HepG2 (cell line): ENCODE measurements around the gene ADAMTSL4. TPM values are rescaled to one million over a fixed set of nuclear protein-coding genes. Genes with fewer than 3 reads are reported as not detected.

Experiments used
- ATAC-seq: fragments of 200-7000 bp; cut with Tn5 transposase; 3 replicates; pipeline ENCODE4 v1.9.1; 2020; ENCODE audit warnings: mild to moderate bottlenecking, moderate library complexity
- BruUV-seq: library from RNA; stranded (reverse); fragments of 400-500 nt; replicated peaks from 2 replicates; lab custom pipeline; 2021; lab: Mats Ljungman, UMichigan
- CTCF ChIA-PET: fragments of 300-600 bp; formaldehyde crosslinking; extraction: SDS; loops from one replicate; lab custom pipeline; 2021; ENCODE audit warnings: low total read pairs, inconsistent platforms, low intra/inter-chr PET ratio; lab: Yijun Ruan, JAX
- POLR2A ChIA-PET: fragments of 350-600 bp; sonication (Branson Sonifier 250); formaldehyde crosslinking; loops from one replicate; lab custom pipeline; 2020; ENCODE audit warnings: antibody characterized with exemption, inconsistent platforms; lab: Yijun Ruan, JAX
- DNase-seq: peaks from one replicate; pipeline ENCODE4 v3.0.0-alpha.2; 2015; ENCODE audit warnings: low spot score
- FAIRE-seq: peaks from 3 replicates; lab custom pipeline; 2011; peaks lifted over from hg19 to GRCh38; lab: Jason Lieb, UNC
- H2AFZ ChIP-seq: one replicate; pipeline ENCODE4 v1.6.1; 2011; ENCODE audit warnings: low read length, inconsistent platforms
- H3K27ac ChIP-seq: fragments of 300-600 bp; 3 replicates; pipeline ENCODE4 v1.8.0; 2011; ENCODE audit warnings: mixed run types, mild to moderate bottlenecking, mixed read lengths, low read length, inconsistent platforms; ENCODE audit not compliant: insufficient read depth; ENCODE audit errors: extremely low read length
- H3K27me3 ChIP-seq, 2 experiments: fragments of 200-600 bp in 1 of 2; 2 replicates in 1 of 2; 3 replicates in 1 of 2; pipeline versions ENCODE4 v1.6.0 to v1.8.0; 2011; ENCODE audit warnings: low read length in 2 of 2, mild to moderate bottlenecking in 2 of 2, moderate library complexity in 2 of 2, inconsistent platforms in 1 of 2; ENCODE audit not compliant: insufficient read depth in 2 of 2, control insufficient read depth in 1 of 2
- H3K36me3 ChIP-seq, 2 experiments: fragments of 200-600 bp in 1 of 2; replicated peaks in 1 of 2; 2 replicates in 1 of 2; 3 replicates in 1 of 2; pipeline versions ENCODE4 v1.5.1 to v1.8.0; 2011; ENCODE audit warnings: low read length in 2 of 2, inconsistent platforms in 1 of 2; ENCODE audit not compliant: insufficient read depth in 2 of 2, control insufficient read depth in 1 of 2
- H3K4me1 ChIP-seq: 2 replicates; pipeline ENCODE4 v1.5.1; 2012; ENCODE audit warnings: low read length, inconsistent platforms; ENCODE audit not compliant: insufficient read depth
- H3K4me2 ChIP-seq: 2 replicates; pipeline ENCODE4 v1.6.0; 2011; ENCODE audit warnings: low read depth, low read length, inconsistent platforms
- H3K4me3 ChIP-seq, 3 experiments: fragments of 200-600 bp in 1 of 3; sonication (generic), shearing (Covaris generic) in 1 of 3; replicated peaks in 1 of 3; 2 replicates each; pipeline ENCODE4 v1.5.1; 2011 to 2016; ENCODE audit warnings: low read length in 3 of 3, inconsistent platforms in 2 of 3, low read depth in 2 of 3, mild to moderate bottlenecking in 2 of 3, control low read depth in 1 of 3, mixed read lengths in 1 of 3; ENCODE audit not compliant: insufficient read depth in 1 of 3
- H3K79me2 ChIP-seq: one replicate; pipeline ENCODE4 v1.6.1; 2011; ENCODE audit warnings: low read length, inconsistent platforms; ENCODE audit not compliant: insufficient read depth
- H3K9ac ChIP-seq: 2 replicates; pipeline ENCODE4 v1.6.0; 2011; ENCODE audit warnings: mild to moderate bottlenecking, low read depth, low read length, inconsistent platforms; ENCODE audit not compliant: insufficient read depth
- H3K9me3 ChIP-seq: 2 replicates; pipeline ENCODE4 v1.5.1; 2012; ENCODE audit warnings: mild to moderate bottlenecking, low read length
- H4K20me1 ChIP-seq: 2 replicates; pipeline ENCODE4 v1.6.0; 2011; ENCODE audit warnings: inconsistent platforms, mild to moderate bottlenecking, low read length, moderate library complexity; ENCODE audit not compliant: insufficient read depth
- HCFC1 ChIP-seq: fragments of 150-350 bp; IDR thresholded peaks from 2 replicates; pipeline ENCODE4 v1.6.1; 2014; ENCODE audit warnings: low read depth, low read length
- MAFK ChIP-seq, 2 experiments: IDR thresholded peaks in 1 of 2; conservative IDR thresholded peaks in 1 of 2; 2 replicates each; pipeline ENCODE4 v1.6.1; 2011; ENCODE audit warnings: improper control_type of control experiment in 2 of 2, low read length in 2 of 2
- PRPF4 ChIP-seq: fragments of 200-400 bp; formaldehyde crosslinking; IDR thresholded peaks from 2 replicates; pipeline ENCODE4 v1.6.1; 2016; ENCODE audit warnings: low read length, low read depth; ENCODE audit not compliant: poor library complexity, severe bottlenecking
- ZBTB42 ChIP-seq: sonication (generic); formaldehyde crosslinking; IDR thresholded peaks from 2 replicates; pipeline ENCODE4 v1.5.0; 2020; ENCODE audit warnings: mild to moderate bottlenecking, missing genetic modification reagents
- ZMAT5 ChIP-seq: sonication (generic); formaldehyde crosslinking; IDR thresholded peaks from 2 replicates; pipeline ENCODE4 v1.5.0; 2020; ENCODE audit warnings: mild to moderate bottlenecking, low read depth, missing genetic modification reagents, borderline replicate concordance
- ZNF121 ChIP-seq: sonication (generic); formaldehyde crosslinking; IDR thresholded peaks from 2 replicates; pipeline ENCODE4 v1.5.0; 2020; ENCODE audit warnings: mild to moderate bottlenecking, missing genetic modification reagents
- ZNF558 ChIP-seq: sonication (generic); formaldehyde crosslinking; IDR thresholded peaks from 2 replicates; pipeline ENCODE4 v1.9.0; 2022; ENCODE audit warnings: mild to moderate bottlenecking, missing genetic modification reagents, borderline replicate concordance
- ZNF761 ChIP-seq: sonication (generic); formaldehyde crosslinking; conservative IDR thresholded peaks from 2 replicates; pipeline ENCODE4 v1.4.0; 2020; ENCODE audit warnings: mild to moderate bottlenecking, missing genetic modification reagents
- WGBS: methylation state at CpG from one replicate; pipeline ENCODE4 v1.1.6; 2017; ENCODE audit warnings: low lambda C conversion rate; 5-methylcytosine and 5-hydroxymethylcytosine counted together
- in situ Hi-C: cut with HindIII; loops from 2 replicates; pipeline ENCODE4 v1.10.0; 2017; ENCODE audit warnings: low pct_unique_long_range_greater_than_20kb; ENCODE audit not compliant: extremely low pct_ligation_motif_present
- intact Hi-C: fragments of 100-400 bp; cut with micrococcal nuclease; formaldehyde crosslinking; loops from one replicate; pipeline ENCODE4 v1.10.0; 2022; ENCODE audit not compliant: unreplicated experiment
- polyA plus RNA-seq, 8 experiments: library from polyadenylated mRNA; depleted of rRNA in 3 of 8; stranded (reverse) in 7 of 8; unstranded in 1 of 8; fragments of >200 nt; fragmentation: Illumina TruSeq in 4 of 8; extraction: Trizol in 4 of 8; gene quantifications; 2 replicates each; pipeline versions ENCODE4 v1.2.1 to v1.2.3, GENCODE V29; 2011 to 2016; ENCODE audit warnings: low read depth in 4 of 8, missing spikeins in 1 of 8, mixed read lengths in 1 of 8; ENCODE audit not compliant: insufficient read depth in 1 of 8
- total RNA-seq, 5 experiments: library from RNA; depleted of rRNA; stranded (reverse); fragments of >200 nt; fragmentation: Illumina TruSeq; extraction: Trizol; gene quantifications; 2 replicates each; pipeline ENCODE4 v1.2.3, GENCODE V29; 2016; ENCODE audit warnings: low read depth in 1 of 5

Gene ADAMTSL4
- total and polyA plus RNA-seq, 2 of the 13 experiments (the other 11 are each of a cell fraction or from before 2014, with no cell fraction given) = 3.9 to 16.4 TPM

- DNase-seq = no peak
- Histone ChIP-seq H3K9ac (no peak overlapping the region), H3K79me2 (peaks cover 29% of the 10 kb centered on the region), H4K20me1 (peaks cover 7% of the 10 kb centered on the region), H3K9me3 (no peaks in the 10 kb centered on the region), H3K4me3 (no peak overlapping the region), H2AFZ (no peak overlapping the region), H3K4me1 (peaks cover 80% of the 10 kb centered on the region), H3K27ac (peak overlapping the region; percentile 65), H3K4me2 (peak overlapping the region; percentile 77; the same call in 1 of the 2 replicates), H3K27me3 (no peaks in the 10 kb centered on the region), H3K36me3 (no peaks in the 10 kb centered on the region)
- intact Hi-C loops (no loop called here), in situ Hi-C loops (no loop called here)
- TF ChIP-seq MAFK (conservative IDR thresholded peaks at IDR 0.05 in 1 of 2, IDR thresholded peaks at IDR 0.05 in 1 of 2; ENCODE audit: low read length in 2 of 2) (no peak), ZBTB42 (CRISPR knock-in tag) (no peak), HCFC1 (no peak), ZMAT5 (CRISPR knock-in tag) (no peak), PRPF4 (no peak), ZNF121 (0 out of 2 replicates have a peak, but pooled peaks have one; percentile 21), ZNF761 (no peak), ZNF558 (no peak)
- POLR2A ChIA-PET = interaction anchor here (1.6 to 13.0 kb wide), 2 partner anchors 9 to 48 kb away, joined by 5 to 469 read pairs; partner anchors contain the start of gene MCL1
- no peak for FAIRE-seq
- CTCF ChIA-PET = no interaction called here
- WGBS = 90% methylated on average over 9 of the region's 12 CpGs
- BruUV-seq = no TSS peak
- no peak for ATAC-seq
These were observed 17.6 kb downstream of the ADAMTSL4 start for GRCh38 chr1:150566589-150567340.
